Measurements from ENCODE around the gene DUSP12. TPM values are rescaled to one million over a fixed set of nuclear protein-coding genes. Genes with fewer than 3 reads are reported as not detected.

Gene DUSP12
- total and polyA plus RNA-seq, 8 donors = 13.6 to 53.0 (median 41.7) TPM

- no peaks in the 10 kb centered on the region for H3K9me3 ChIP-seq
- H3K27me3 ChIP-seq = no peaks in the 10 kb centered on the region
- peaks cover 7 to 64% of the 10 kb centered on the region in 2 donors for H3K4me1 ChIP-seq
- intact Hi-C loops (cut with DNase I) = no loop called here
- TF ChIP-seq, protein P1, sequence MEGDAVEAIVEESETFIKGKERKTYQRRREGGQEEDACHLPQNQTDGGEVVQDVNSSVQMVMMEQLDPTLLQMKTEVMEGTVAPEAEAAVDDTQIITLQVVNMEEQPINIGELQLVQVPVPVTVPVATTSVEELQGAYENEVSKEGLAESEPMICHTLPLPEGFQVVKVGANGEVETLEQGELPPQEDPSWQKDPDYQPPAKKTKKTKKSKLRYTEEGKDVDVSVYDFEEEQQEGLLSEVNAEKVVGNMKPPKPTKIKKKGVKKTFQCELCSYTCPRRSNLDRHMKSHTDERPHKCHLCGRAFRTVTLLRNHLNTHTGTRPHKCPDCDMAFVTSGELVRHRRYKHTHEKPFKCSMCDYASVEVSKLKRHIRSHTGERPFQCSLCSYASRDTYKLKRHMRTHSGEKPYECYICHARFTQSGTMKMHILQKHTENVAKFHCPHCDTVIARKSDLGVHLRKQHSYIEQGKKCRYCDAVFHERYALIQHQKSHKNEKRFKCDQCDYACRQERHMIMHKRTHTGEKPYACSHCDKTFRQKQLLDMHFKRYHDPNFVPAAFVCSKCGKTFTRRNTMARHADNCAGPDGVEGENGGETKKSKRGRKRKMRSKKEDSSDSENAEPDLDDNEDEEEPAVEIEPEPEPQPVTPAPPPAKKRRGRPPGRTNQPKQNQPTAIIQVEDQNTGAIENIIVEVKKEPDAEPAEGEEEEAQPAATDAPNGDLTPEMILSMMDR (IDR thresholded peaks at IDR 0.05) = no peak
- H3K4me3 ChIP-seq = no peak overlapping the region
- H3K27ac ChIP-seq = peak overlapping the region; percentile 1 to 84
- no peaks in the 10 kb centered on the region for H3K36me3 ChIP-seq
- ATAC-seq (peak; percentile 75), DNase-seq (no peak)
These were observed 22.8 kb downstream of the DUSP12 start for GRCh38 chr1:161772397-161772796.

- no peaks in the 10 kb centered on the region for H3K27me3 ChIP-seq
- H3K9me3 ChIP-seq = no peaks in the 10 kb centered on the region
- no peak overlapping the region for H3K27ac ChIP-seq
- TF ChIP-seq, protein P1 (IDR thresholded peaks at IDR 0.05) = no peak
- intact Hi-C loops (cut with DNase I) = no loop called here
- DNase-seq = no peak
- peaks cover 7 to 50% of the 10 kb centered on the region in 2 donors for H3K4me1 ChIP-seq
- H3K36me3 ChIP-seq = no peaks in the 10 kb centered on the region
- no peak for ATAC-seq
- no peak overlapping the region for H3K4me3 ChIP-seq
These were observed 24.2 kb downstream of the DUSP12 start for GRCh38 chr1:161773791-161774190.

- H3K4me1 ChIP-seq = peaks cover 9 to 17% of the 10 kb centered on the region in 2 donors
- peaks cover 0 to 10% of the 10 kb centered on the region in 2 donors for H3K36me3 ChIP-seq
- ATAC-seq (no peak), DNase-seq (no peak)
- intact Hi-C loops (cut with DNase I) = no loop called here
- no peak overlapping the region for H3K27ac ChIP-seq
- no peaks in the 10 kb centered on the region for H3K27me3 ChIP-seq
- no peak overlapping the region for H3K4me3 ChIP-seq
- no peaks in the 10 kb centered on the region for H3K9me3 ChIP-seq
- TF ChIP-seq, protein P1 (IDR thresholded peaks at IDR 0.05) = no peak
These were observed 27.7 kb downstream of the DUSP12 start for GRCh38 chr1:161777261-161777660.

DNA sequence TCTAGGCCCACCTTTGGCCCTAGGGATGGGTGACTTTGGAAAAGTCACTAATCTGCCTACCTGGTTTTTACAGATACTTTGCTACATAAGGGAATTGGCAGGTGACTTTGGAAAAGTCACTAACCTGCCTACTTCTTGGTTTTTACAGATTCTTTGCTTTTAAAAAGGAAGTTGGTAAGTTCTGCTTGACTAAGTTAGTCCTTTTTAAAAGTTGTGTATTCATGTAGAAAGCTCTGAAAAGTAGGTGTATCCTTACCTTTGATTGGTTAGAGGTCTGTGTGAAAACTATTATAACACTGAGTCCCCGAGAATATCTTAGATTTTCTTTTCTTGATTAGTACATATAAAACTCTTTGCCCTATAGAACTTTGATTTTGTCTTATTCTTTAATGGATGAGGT, 28.9 kb downstream of the DUSP12 start:
- intact Hi-C loops (cut with DNase I) = no loop called here
- Histone ChIP-seq H3K36me3 (peaks cover 0 to 20% of the 10 kb centered on the region in 2 donors), H3K9me3 (no peaks in the 10 kb centered on the region), H3K4me1 (peaks cover 5 to 6% of the 10 kb centered on the region in 2 donors), H3K4me3 (no peak overlapping the region), H3K27ac (no peak overlapping the region), H3K27me3 (no peaks in the 10 kb centered on the region)
- ATAC-seq (no peak), DNase-seq (no peak)
- TF ChIP-seq, protein P1 (IDR thresholded peaks at IDR 0.05) = no peak

GRCh38 chr1:161779393-161779792, 29.8 kb downstream of the DUSP12 start:
- TF ChIP-seq, protein P1 (IDR thresholded peaks at IDR 0.05) = no peak
- peaks cover 0 to 28% of the 10 kb centered on the region in 2 donors for H3K36me3 ChIP-seq
- H3K4me1 ChIP-seq = peaks cover 4 to 5% of the 10 kb centered on the region in 2 donors
- H3K27ac ChIP-seq = no peak overlapping the region
- no peaks in the 10 kb centered on the region for H3K9me3 ChIP-seq
- DNase-seq (no peak), ATAC-seq (no peak)
- H3K27me3 ChIP-seq = no peaks in the 10 kb centered on the region
- intact Hi-C loops (cut with DNase I) = no loop called here
- no peak overlapping the region for H3K4me3 ChIP-seq

Measured in left lung (tissue), 10 donors.